Measurements from ENCODE around the gene SGSM1. TPM values are rescaled to one million over a fixed set of nuclear protein-coding genes. Genes with fewer than 3 reads are reported as not detected.

The SGSM1 gene
- total and polyA plus RNA-seq, 12 donors: 1.1 to 14.3 (median 7.8) TPM

DNA sequence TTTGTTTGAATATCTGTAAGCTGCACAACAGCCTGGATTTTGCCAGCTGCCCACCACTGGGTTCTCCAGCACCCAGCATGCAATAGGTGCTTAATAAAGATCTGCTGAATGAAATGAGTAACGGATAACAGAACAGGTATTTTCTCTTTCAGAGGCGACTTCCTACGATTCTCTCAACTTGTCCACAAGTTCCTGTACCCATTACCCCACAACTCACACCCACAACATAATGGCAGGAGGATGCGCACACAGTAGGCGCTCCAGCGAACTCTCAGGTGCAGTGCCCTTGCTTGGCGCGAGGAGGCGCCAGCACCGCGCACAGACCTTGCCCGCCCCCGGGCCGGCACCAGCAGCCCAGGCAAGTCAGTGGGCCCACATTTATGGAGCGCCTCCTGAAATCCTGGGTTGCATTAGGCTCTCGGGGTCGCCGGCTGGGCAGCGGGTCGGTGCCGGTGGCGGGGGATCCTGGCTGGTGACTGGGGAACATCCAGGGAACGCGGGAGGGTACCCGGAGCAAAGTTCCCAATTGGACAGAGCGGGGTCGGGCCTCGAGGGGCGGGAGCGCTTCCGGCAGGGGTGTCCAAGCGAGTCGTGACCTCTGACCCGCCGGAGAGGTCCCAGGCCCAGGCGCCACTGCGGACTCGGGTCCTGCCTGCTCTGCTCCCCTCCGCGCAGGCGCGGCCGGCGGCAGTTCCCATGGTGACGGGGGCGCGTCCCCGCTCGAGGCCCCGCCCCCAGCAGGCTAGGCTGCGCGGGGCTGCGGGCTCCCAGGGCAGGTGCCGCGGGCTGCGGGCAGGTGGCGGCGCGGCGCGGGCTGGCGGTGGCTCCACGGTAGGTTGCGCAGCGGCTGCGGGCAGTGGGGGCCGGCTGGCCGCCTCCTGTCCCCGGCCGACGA lies 146.2 kb downstream of the SGSM1 start, which contains the start of gene KIAA1671:
KIAA1671 (plus strand) TSS at position 775 of the 895 bp plus-strand sequence. CDS start 75,284 bp downstream, outside the sequence.
- peak within 1 kb of the TSS; percentile 34 to 94 (median 83) for H3K27ac ChIP-seq
- DNase-seq (peak; percentile 84 to 91), ATAC-seq (peak; percentile 95 to 97 (median 96))
- no peaks in the 10 kb centered on the region for H3K36me3 ChIP-seq
- H3K4me1 ChIP-seq: peaks cover 5 to 49% (median 19%) of the 10 kb centered on the region in 9 donors
- intact Hi-C loops (cut with DNase I): loop anchor here (1.0 to 5.0 kb wide), 7 partner anchors 35 to 99 kb away; no protein-coding TSS in a partner anchor
- H3K4me3 ChIP-seq: peak within 1 kb of the TSS; percentile 56 to 98 (median 78)
- H3K27me3 ChIP-seq: peaks cover 0 to 26% (median 0%) of the 10 kb centered on the region in 7 donors
- WGBS, 2 donors: 1 to 2% methylated on average over 59 to 71 of the region's 71 CpGs
- no peaks in the 10 kb centered on the region for H3K9me3 ChIP-seq
- TF ChIP-seq CTCF (IDR thresholded peaks at IDR 0.05): peak in 8 of 9 donors; percentile 95 to 100 (median 99)

DNA sequence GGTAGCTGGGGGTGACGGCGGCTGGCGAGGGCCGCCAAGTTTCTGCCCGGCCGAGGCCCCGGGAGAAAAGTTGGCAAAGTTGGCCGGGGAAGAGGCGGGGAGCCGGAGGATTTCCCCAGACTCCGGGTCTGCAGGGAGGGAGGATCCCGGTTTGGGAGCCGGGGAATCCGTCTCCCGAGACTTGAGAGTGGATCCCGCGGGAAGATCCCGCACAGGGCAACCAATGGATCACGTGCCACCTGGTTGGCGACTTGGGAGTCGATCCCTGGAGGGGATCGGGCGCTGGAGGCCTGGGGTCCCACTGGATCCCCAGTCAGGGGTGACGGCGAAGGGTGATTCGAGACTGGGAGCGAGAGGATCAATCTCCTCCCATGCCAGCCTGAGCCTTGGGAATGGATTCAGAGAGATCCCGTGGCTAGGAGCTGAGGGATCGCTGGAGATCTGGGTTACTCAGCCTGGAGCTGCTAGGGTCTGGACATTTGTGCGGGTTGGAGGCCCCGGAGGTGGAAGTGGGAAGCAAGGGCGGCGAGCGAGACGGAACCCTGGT lies 146.9 kb downstream of the SGSM1 start:
- H3K9me3 ChIP-seq: no peaks in the 10 kb centered on the region
- peaks cover 5 to 49% (median 19%) of the 10 kb centered on the region in 9 donors for H3K4me1 ChIP-seq
- intact Hi-C loops (cut with DNase I): loop anchor here (1.0 to 5.0 kb wide), 6 partner anchors 34 to 96 kb away; no protein-coding TSS in a partner anchor
- TF ChIP-seq CTCF (IDR thresholded peaks at IDR 0.05): no peak
- WGBS, 2 donors: 0 to 1% methylated on average over 29 to 35 of the region's 35 CpGs
- peak overlapping the region; percentile 34 to 94 (median 83) for H3K27ac ChIP-seq
- peaks cover 0 to 26% (median 0%) of the 10 kb centered on the region in 7 donors for H3K27me3 ChIP-seq
- peak overlapping the region; percentile 56 to 98 (median 78) for H3K4me3 ChIP-seq
- peak; percentile 43 to 52 for DNase-seq
- H3K36me3 ChIP-seq: no peaks in the 10 kb centered on the region
- peak; percentile 2 to 34 (median 28) for ATAC-seq

DNA sequence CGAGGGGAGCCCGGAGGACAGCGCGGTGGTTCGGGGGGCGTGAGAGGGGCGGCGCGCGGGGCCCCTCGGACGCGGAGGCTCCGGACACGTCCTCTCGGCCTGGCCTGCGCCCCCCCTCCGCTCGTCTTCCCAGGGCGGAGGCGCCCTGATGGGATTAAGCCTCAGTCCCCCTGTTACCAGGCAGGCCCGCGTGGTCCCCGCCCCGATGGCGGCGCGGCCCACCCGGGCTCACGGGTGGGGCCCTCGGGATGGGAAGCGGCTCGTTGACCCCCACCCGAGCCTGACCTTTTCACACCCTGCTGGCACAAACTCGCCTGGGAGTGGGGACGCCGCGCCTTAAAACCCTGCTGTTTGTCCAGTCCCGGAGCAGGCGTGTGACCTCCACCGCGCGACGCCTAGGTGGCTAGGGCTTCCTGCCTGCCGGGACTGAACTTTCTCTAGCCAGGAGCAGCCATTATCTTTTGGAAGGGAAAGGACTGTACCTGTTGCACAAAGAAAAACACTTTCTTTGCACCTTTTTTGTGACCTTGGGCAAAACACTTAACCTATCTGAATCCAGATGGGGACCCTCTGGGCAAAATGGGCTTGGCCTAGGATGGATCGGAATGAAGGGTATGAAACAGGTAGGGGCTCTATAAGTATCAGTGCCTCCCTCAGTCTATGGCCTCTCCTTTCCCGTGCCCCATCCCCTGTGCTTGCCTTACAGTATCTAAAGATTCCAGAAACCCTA lies 147.5 kb downstream of the SGSM1 start:
- H3K4me3 ChIP-seq: peak overlapping the region; percentile 56 to 98 (median 78)
- H3K27me3 ChIP-seq: peaks cover 0 to 26% (median 0%) of the 10 kb centered on the region in 7 donors
- peak; percentile 15 to 51 (median 34) for ATAC-seq
- peak; percentile 50 to 60 for DNase-seq
- peak overlapping the region; percentile 34 to 94 (median 83) for H3K27ac ChIP-seq
- intact Hi-C loops (cut with DNase I): loop anchor here in 9 of 10 donors (2.0 to 5.0 kb wide), 5 partner anchors 34 to 95 kb away; no protein-coding TSS in a partner anchor
- H3K9me3 ChIP-seq: no peaks in the 10 kb centered on the region
- H3K36me3 ChIP-seq: no peaks in the 10 kb centered on the region
- no peak for TF ChIP-seq CTCF (IDR thresholded peaks at IDR 0.05)
- H3K4me1 ChIP-seq: peaks cover 5 to 56% (median 19%) of the 10 kb centered on the region in 9 donors
- 9% methylated on average over 40 to 46 of the region's 47 CpGs for WGBS, 2 donors

Measured in heart right ventricle (tissue), 16 donors.